WTC11 (cell line): ENCODE measurements around the gene FHL1. TPM values are rescaled to one million over a fixed set of nuclear protein-coding genes. Genes with fewer than 3 reads are reported as not detected.

Source experiments
- ATAC-seq: fragments of 200-7000 bp; cut with Tn5 transposase; 2 replicates; pipeline ENCODE4 v1.10.0; 2021; ENCODE audit warnings: mild to moderate bottlenecking, moderate library complexity
- CTCF ChIA-PET: fragments of 300-600 bp; sonication (Branson Sonifier 250); formaldehyde crosslinking; loops from one replicate; lab custom pipeline; 2021; ENCODE audit warnings: antibody characterized with exemption; lab: Charles Lee
- POLR2A ChIA-PET: fragments of 350-600 bp; sonication (Branson Sonifier 250); formaldehyde crosslinking; loops from one replicate; lab custom pipeline; 2021; ENCODE audit warnings: antibody characterized with exemption; lab: Charles Lee
- DNase-seq: peaks from one replicate; pipeline ENCODE4 v3.0.0; 2021; ENCODE audit warnings: low spot score
- H3K27ac Mint-ChIP-seq: 2 replicates; pipeline ENCODE4 v1.8.0; 2021; ENCODE audit warnings: mixed read lengths
- H3K27me3 Mint-ChIP-seq: 2 replicates; pipeline ENCODE4 v1.8.0; 2021; ENCODE audit warnings: low read depth, mild to moderate bottlenecking, moderate library complexity, mixed read lengths
- H3K36me3 Mint-ChIP-seq: 2 replicates; pipeline ENCODE4 v1.8.0; 2021; ENCODE audit warnings: mixed read lengths
- H3K4me1 Mint-ChIP-seq: 2 replicates; pipeline ENCODE4 v1.8.0; 2022; ENCODE audit warnings: mixed read lengths
- H3K4me3 Mint-ChIP-seq: 2 replicates; pipeline ENCODE4 v1.8.0; 2021; ENCODE audit warnings: mild to moderate bottlenecking, moderate library complexity, mixed read lengths
- H3K9me3 Mint-ChIP-seq: 2 replicates; pipeline ENCODE4 v1.8.0; 2021; ENCODE audit warnings: mixed read lengths
- ATF3 ChIP-seq: sonication (generic); formaldehyde crosslinking; conservative IDR thresholded peaks from 2 replicates; pipeline ENCODE4 v1.8.1; 2022; ENCODE audit warnings: mild to moderate bottlenecking, missing genetic modification reagents
- CDX4 ChIP-seq: fragments of 250-450 bp; sonication (Bioruptor Pico); IDR thresholded peaks from 2 replicates; pipeline ENCODE4 v1.9.0; 2021; ENCODE audit warnings: moderate library complexity, mild to moderate bottlenecking, inconsistent platforms, borderline replicate concordance
- E2F5 ChIP-seq: sonication (generic); formaldehyde crosslinking; IDR thresholded peaks from 2 replicates; pipeline ENCODE4 v1.8.1; 2022; ENCODE audit warnings: mild to moderate bottlenecking, moderate library complexity, missing genetic modification reagents
- FOXJ3 ChIP-seq: sonication (generic); formaldehyde crosslinking; IDR thresholded peaks from 2 replicates; pipeline ENCODE4 v1.9.0; 2021; ENCODE audit warnings: missing genetic modification reagents, mild to moderate bottlenecking, borderline replicate concordance
- IRF2 ChIP-seq: sonication (generic); formaldehyde crosslinking; IDR thresholded peaks from 2 replicates; pipeline ENCODE4 v1.8.0; 2022; ENCODE audit warnings: low read depth, missing genetic modification reagents, borderline replicate concordance
- JAZF1 ChIP-seq: fragments of 250-450 bp; sonication (Bioruptor Pico); IDR thresholded peaks from 2 replicates; pipeline ENCODE4 v1.9.0; 2021; ENCODE audit warnings: moderate library complexity, mild to moderate bottlenecking, inconsistent platforms
- SMAD3 ChIP-seq: sonication (generic); formaldehyde crosslinking; IDR thresholded peaks from 2 replicates; pipeline ENCODE4 v1.8.0; 2022; ENCODE audit warnings: missing genetic modification reagents, mild to moderate bottlenecking, borderline replicate concordance
- TCF7 ChIP-seq: sonication (generic); formaldehyde crosslinking; IDR thresholded peaks from 2 replicates; pipeline ENCODE4 v1.8.0; 2022; ENCODE audit warnings: mild to moderate bottlenecking, low read depth, missing genetic modification reagents, moderate library complexity
- TP53 ChIP-seq: sonication (generic); formaldehyde crosslinking; IDR thresholded peaks from 2 replicates; pipeline ENCODE4 v1.8.1; 2023; ENCODE audit warnings: mild to moderate bottlenecking, missing genetic modification reagents
- ZBTB21 ChIP-seq: sonication (generic); formaldehyde crosslinking; IDR thresholded peaks from 2 replicates; pipeline ENCODE4 v1.8.1; 2023; ENCODE audit warnings: mild to moderate bottlenecking, missing genetic modification reagents, borderline replicate concordance
- ZNF138 ChIP-seq: sonication (generic); formaldehyde crosslinking; conservative IDR thresholded peaks from 2 replicates; pipeline ENCODE4 v1.8.1; 2022; ENCODE audit warnings: mild to moderate bottlenecking, moderate library complexity, missing genetic modification reagents
- ZNF232 ChIP-seq: sonication (generic); formaldehyde crosslinking; IDR thresholded peaks from 2 replicates; pipeline ENCODE4 v1.8.0; 2022; ENCODE audit warnings: mild to moderate bottlenecking, missing genetic modification reagents
- ZNF263 ChIP-seq: sonication (generic); formaldehyde crosslinking; IDR thresholded peaks from 2 replicates; pipeline ENCODE4 v1.8.1; 2022; ENCODE audit warnings: low read depth, mild to moderate bottlenecking, moderate library complexity, missing genetic modification reagents
- ZNF396 ChIP-seq: fragments of 250-450 bp; sonication (Bioruptor Pico); IDR thresholded peaks from 2 replicates; pipeline ENCODE4 v1.8.0; 2021; ENCODE audit warnings: mild to moderate bottlenecking, moderate library complexity, borderline replicate concordance
- ZSCAN18 ChIP-seq: fragments of 250-450 bp; sonication (Bioruptor Pico); IDR thresholded peaks from 2 replicates; pipeline ENCODE4 v2.1.2; 2022; ENCODE audit warnings: mild to moderate bottlenecking, moderate library complexity
- total RNA-seq: library from RNA; stranded (reverse); gene quantifications from 3 replicates; pipeline ENCODE4 v1.2.3, GENCODE V29; 2021
- TF ChIP-seq, protein P1 (sequence below): sonication (generic); formaldehyde crosslinking; IDR thresholded peaks from 2 replicates; pipeline ENCODE4 v1.8.1; 2022; ENCODE audit warnings: low read depth, mild to moderate bottlenecking, moderate library complexity, missing genetic modification reagents, borderline replicate concordance
- TF ChIP-seq, protein P2 (sequence below): fragments of 250-450 bp; sonication (Bioruptor Pico); IDR thresholded peaks from 2 replicates; pipeline ENCODE4 v1.8.0; 2021; ENCODE audit warnings: mild to moderate bottlenecking
- TF ChIP-seq, protein P3 (sequence below): sonication (generic); formaldehyde crosslinking; IDR thresholded peaks from 2 replicates; pipeline ENCODE4 v1.8.0; 2023; ENCODE audit warnings: mild to moderate bottlenecking, missing genetic modification reagents

FHL1 gene
- total RNA-seq, 1 experiment from 2014 or later: 43.5 TPM

- TF ChIP-seq, protein P1, sequence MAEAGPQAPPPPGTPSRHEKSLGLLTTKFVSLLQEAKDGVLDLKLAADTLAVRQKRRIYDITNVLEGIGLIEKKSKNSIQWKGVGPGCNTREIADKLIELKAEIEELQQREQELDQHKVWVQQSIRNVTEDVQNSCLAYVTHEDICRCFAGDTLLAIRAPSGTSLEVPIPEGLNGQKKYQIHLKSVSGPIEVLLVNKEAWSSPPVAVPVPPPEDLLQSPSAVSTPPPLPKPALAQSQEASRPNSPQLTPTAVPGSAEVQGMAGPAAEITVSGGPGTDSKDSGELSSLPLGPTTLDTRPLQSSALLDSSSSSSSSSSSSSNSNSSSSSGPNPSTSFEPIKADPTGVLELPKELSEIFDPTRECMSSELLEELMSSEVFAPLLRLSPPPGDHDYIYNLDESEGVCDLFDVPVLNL (CRISPR knock-in tag): no peak
- TF ChIP-seq TCF7 (CRISPR knock-in tag): no peak
- TF ChIP-seq, all 79 proteins: peak for 0
Observed at GRCh38 chrX:136210806-136211205, 63.5 kb downstream of the FHL1 start (continued).

DNA sequence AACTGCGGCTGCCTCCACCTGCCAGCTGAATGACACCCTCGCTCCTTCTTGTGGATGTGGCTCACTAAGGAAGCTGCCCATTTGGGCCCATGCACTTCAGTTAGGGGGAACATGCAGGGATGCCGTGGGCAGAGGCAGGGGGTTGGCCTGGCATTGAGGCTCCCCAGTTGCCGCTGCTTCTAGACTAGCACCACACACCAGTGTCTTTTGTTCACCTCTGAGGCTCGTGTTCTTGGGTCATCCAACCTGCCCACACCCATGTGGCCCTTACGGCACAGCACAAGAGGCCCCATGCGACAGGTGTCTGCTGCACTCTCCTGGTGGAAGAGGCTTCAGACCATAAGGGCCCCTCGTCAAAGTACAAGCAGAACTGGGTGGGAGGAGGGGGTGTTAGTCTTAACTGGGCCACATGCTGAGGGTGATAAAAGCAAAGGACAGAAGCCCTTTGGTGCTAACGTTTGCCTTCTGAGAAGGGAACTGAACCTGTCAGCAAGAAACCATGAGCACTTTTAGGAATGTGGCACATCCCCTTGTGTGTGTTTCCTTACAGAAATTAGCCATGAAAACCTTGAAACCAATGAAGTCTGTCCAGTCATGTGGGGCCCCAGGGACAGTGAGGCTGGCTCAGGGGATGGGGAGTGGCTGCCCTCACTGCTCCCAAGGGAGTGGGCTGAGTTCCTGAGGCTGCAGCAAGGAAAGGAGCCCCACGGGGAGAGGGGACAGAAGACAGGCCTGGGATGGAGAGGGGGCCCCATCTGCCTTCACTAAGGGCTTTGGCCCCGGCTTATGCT is 64.6 kb downstream of the FHL1 start:
- peak; percentile 45; the same call in 1 of the 2 replicates for ATAC-seq

More for the DNA sequence above, 64.6 kb downstream of the FHL1 start:
- no peak for TF ChIP-seq CDX4 (CRISPR knock-in tag)
- TF ChIP-seq ATF3 (CRISPR knock-in tag): no peak
- TF ChIP-seq ZNF138 (CRISPR knock-in tag): no peak
- TF ChIP-seq ZNF263: no peak
- TF ChIP-seq TP53 (CRISPR knock-in tag): no peak
- TF ChIP-seq, protein P2, sequence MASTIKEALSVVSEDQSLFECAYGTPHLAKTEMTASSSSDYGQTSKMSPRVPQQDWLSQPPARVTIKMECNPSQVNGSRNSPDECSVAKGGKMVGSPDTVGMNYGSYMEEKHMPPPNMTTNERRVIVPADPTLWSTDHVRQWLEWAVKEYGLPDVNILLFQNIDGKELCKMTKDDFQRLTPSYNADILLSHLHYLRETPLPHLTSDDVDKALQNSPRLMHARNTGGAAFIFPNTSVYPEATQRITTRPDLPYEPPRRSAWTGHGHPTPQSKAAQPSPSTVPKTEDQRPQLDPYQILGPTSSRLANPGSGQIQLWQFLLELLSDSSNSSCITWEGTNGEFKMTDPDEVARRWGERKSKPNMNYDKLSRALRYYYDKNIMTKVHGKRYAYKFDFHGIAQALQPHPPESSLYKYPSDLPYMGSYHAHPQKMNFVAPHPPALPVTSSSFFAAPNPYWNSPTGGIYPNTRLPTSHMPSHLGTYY (CRISPR knock-in tag): no peak
- no peak for TF ChIP-seq ZNF396 (CRISPR knock-in tag)
- TF ChIP-seq JAZF1 (CRISPR knock-in tag): no peak
- no peak for TF ChIP-seq ZSCAN18 (CRISPR knock-in tag)
- no peak for TF ChIP-seq IRF2 (CRISPR knock-in tag)
- no peak for TF ChIP-seq FOXJ3
- no peak for TF ChIP-seq SMAD3 (CRISPR knock-in tag)
- TF ChIP-seq, protein P3, sequence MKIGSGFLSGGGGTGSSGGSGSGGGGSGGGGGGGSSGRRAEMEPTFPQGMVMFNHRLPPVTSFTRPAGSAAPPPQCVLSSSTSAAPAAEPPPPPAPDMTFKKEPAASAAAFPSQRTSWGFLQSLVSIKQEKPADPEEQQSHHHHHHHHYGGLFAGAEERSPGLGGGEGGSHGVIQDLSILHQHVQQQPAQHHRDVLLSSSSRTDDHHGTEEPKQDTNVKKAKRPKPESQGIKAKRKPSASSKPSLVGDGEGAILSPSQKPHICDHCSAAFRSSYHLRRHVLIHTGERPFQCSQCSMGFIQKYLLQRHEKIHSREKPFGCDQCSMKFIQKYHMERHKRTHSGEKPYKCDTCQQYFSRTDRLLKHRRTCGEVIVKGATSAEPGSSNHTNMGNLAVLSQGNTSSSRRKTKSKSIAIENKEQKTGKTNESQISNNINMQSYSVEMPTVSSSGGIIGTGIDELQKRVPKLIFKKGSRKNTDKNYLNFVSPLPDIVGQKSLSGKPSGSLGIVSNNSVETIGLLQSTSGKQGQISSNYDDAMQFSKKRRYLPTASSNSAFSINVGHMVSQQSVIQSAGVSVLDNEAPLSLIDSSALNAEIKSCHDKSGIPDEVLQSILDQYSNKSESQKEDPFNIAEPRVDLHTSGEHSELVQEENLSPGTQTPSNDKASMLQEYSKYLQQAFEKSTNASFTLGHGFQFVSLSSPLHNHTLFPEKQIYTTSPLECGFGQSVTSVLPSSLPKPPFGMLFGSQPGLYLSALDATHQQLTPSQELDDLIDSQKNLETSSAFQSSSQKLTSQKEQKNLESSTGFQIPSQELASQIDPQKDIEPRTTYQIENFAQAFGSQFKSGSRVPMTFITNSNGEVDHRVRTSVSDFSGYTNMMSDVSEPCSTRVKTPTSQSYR: no peak
- no peak for TF ChIP-seq ZNF232
- TF ChIP-seq ZBTB21 (CRISPR knock-in tag): no peak
- TF ChIP-seq E2F5 (CRISPR knock-in tag): no peak
- no peak for DNase-seq
- ChIA-PET CTCF (interaction anchor here (0.6 kb wide), 1 partner anchor 60 kb away, joined by 6 read pairs; no protein-coding TSS in a partner anchor), POLR2A (no interaction called here)
- H3K27me3 Mint-ChIP-seq: no peaks in the 10 kb centered on the region
- H3K36me3 Mint-ChIP-seq: 0 out of 2 replicates have a peak, but pooled peaks cover 5% of the 10 kb centered on the region
- no peak overlapping the region for H3K4me3 Mint-ChIP-seq
- H3K4me1 Mint-ChIP-seq: peaks cover 3% of the 10 kb centered on the region; the same call in 1 of the 2 replicates
- H3K27ac Mint-ChIP-seq: no peak overlapping the region
- no peaks in the 10 kb centered on the region for H3K9me3 Mint-ChIP-seq
